ENCODE measurements around the gene ZNF497. TPM values are rescaled to one million over a fixed set of nuclear protein-coding genes. Genes with fewer than 3 reads are reported as not detected.
"Not testable (repeated sequence)": the region's sequence is repeated elsewhere in the genome, so short reads cannot be mapped to it uniquely, and the experiment has no call there.

Gene ZNF497
- total RNA-seq, 1 experiment from 2014 or later = 1.7 TPM

DNA sequence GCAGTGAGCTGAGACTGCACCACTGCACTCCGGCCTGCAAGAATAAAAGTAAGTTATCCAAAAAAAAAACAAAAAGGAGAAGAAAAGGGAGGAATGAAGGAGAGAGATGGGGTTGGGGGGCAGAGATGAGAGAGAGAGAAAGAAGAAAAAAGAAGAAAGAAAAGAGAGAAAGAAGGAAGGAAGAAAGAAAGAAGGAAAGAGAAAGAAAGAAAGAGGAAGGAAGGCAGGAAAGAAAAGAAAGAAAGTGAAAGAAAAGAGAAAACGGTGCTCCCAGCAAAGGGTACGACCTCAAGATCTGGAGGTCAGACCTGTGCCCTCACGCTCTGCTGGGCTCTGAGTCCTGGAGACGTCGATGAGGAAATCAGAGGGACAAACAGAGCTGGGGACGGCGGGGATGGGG is 13.0 kb downstream of the ZNF497 start (continued):
- TF ChIP-seq IRF2 (CRISPR knock-in tag; IDR thresholded peaks at IDR 0.05; ENCODE audit: borderline replicate concordance, low read depth) = no peak

DNA sequence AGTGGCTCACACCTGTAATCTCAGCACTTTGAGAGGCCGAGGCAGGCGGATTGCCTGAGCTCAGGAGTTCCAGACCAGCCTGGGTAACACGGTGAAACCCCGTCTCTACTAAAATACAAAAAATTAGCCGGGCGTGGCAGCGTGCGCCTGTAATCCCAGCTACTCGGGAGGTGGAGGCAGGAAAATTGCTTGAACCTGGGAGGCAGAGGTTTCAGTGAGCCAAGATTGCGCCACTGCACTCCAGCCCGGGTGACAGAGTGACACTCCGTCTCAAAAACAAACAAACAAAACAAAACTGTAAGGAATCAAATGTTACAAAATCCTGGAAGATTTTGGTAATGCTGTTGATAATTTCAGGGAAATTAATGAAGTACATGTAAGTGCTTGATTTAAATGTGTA is 14.5 kb downstream of the ZNF497 start:
- Mint-ChIP-seq H3K4me3 (peak overlapping the region; percentile 93), H3K27me3 (ENCODE audit: low read depth) (peaks cover 54% of the 10 kb centered on the region)
- CTCF ChIA-PET = interaction anchor here (0.7 to 3.2 kb wide), 7 partner anchors 9 to 166 kb away, joined by 3 to 22 read pairs (median 7); partner anchors contain the start of genes ZNF497 and ZNF8
- not testable (repeated sequence) for ATAC-seq; H3K4me1 Mint-ChIP-seq; H3K36me3 Mint-ChIP-seq; H3K9me3 Mint-ChIP-seq; H3K27ac Mint-ChIP-seq; DNase-seq (ENCODE audit: low spot score)
- POLR2A ChIA-PET = interaction anchor here (2.9 kb wide), 1 partner anchor 15 kb away, joined by 25 read pairs; the partner anchor contains the start of gene ZNF497

DNA sequence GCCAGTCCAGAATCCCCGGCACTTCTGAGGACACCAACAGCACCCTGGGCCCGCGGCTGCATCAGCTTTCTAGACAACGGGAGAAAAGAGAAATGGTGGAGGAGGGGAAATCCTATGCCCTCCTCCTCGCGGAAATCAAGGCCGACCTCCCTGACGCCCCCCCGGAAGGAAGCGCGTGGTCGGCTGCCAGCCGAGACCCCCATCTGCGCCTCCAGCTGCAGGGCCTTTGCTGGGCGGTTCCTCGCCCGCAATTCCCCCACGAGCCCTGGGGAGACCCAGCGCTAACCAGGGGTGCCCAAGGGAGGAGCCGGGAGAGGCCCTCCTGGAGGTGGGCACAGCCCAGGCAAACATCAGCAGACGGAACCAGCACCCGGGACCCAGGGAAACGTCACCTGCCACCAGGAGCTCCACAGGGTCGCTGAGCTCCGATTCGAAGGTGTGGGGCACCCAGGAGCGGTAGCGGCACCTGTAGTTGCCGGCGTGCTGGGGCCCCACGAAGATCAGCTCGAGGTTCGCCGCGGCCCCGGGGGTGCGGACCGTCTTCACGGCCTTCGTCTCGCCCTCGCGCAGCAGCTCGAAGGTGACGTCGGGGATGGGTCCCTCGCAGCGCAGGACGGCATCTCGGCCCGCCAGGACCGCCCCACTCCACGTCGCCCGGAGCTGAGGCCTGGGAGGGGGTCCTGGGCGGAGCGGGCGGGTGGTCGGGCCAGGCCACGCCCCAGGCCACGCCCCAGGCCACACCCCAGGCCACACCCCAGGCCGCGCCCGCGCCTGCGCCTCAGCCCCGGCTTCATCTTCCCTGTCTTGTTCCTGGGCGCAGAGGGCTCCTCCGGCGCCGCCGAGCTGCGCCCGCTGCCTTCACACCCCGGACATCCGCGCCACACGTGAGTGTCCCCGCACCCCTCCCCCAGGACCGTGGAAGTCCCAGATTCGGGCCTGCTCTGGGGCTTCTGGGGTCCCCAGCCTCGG is 15.3 kb downstream of the ZNF497 start:
- DNase-seq (ENCODE audit: low spot score) = peak; percentile 67
- peak overlapping the region; percentile 93 for H3K4me3 Mint-ChIP-seq
- POLR2A ChIA-PET = interaction anchor here (2.9 kb wide), 1 partner anchor 16 kb away, joined by 25 read pairs; the partner anchor contains the start of gene ZNF497
- no peaks in the 10 kb centered on the region for H3K36me3 Mint-ChIP-seq
- peaks cover 3% of the 10 kb centered on the region; the same call in 1 of the 2 replicates for H3K4me1 Mint-ChIP-seq
- H3K27ac Mint-ChIP-seq = no peak overlapping the region
- H3K27me3 Mint-ChIP-seq (ENCODE audit: low read depth) = peaks cover 57% of the 10 kb centered on the region
- CTCF ChIA-PET = interaction anchor here (0.6 to 3.2 kb wide), 10 partner anchors 8 to 167 kb away, joined by 3 to 22 read pairs (median 5); partner anchors contain the start of genes ZNF497, ZNF8 and ZSCAN22
- peak; percentile 96 for ATAC-seq
- no peaks in the 10 kb centered on the region; the same call in 1 of the 2 replicates for H3K9me3 Mint-ChIP-seq
- TF ChIP-seq, protein P1, sequence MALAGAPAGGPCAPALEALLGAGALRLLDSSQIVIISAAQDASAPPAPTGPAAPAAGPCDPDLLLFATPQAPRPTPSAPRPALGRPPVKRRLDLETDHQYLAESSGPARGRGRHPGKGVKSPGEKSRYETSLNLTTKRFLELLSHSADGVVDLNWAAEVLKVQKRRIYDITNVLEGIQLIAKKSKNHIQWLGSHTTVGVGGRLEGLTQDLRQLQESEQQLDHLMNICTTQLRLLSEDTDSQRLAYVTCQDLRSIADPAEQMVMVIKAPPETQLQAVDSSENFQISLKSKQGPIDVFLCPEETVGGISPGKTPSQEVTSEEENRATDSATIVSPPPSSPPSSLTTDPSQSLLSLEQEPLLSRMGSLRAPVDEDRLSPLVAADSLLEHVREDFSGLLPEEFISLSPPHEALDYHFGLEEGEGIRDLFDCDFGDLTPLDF (CRISPR knock-in tag; IDR thresholded peaks at IDR 0.05) = peak; percentile 81; the same call in 1 of the 2 replicates
- TF ChIP-seq PRRX2 (CRISPR knock-in tag; IDR thresholded peaks at IDR 0.05) = no peak
- TF ChIP-seq, protein P2, sequence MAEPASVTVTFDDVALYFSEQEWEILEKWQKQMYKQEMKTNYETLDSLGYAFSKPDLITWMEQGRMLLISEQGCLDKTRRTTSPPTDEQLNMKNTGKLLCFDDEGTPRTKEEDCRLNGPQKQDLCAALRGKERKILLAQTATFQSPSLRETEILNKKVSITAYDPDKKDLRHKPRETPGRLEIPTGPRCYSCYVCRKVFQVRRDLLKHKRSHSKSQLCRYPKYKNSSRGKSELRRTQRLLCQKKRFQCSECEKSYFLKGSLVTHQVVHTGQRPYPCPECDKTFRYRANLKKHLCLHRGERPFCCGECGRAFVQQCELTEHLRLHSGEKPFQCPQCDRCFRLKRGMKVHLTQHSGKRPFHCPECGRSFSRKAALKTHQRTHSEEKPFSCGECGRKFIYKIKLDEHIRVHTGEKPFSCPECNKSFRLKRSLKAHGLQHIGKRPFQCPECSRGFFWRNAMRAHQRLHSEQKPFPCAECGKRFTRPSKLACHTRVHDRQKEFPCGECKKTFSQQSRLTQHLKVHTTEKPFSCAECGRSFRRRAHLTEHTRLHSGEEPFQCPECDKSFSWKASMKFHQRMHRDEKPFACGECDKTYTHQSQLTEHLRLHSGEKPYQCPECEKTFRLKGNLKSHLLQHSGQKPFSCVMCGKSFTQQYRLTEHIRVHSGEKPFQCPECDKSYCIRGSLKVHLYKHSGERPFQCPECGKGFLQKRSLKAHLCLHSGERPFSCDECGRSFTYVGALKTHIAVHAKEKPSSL (CRISPR knock-in tag; conservative IDR thresholded peaks at IDR 0.05) = no peak
- TF ChIP-seq, protein P3, sequence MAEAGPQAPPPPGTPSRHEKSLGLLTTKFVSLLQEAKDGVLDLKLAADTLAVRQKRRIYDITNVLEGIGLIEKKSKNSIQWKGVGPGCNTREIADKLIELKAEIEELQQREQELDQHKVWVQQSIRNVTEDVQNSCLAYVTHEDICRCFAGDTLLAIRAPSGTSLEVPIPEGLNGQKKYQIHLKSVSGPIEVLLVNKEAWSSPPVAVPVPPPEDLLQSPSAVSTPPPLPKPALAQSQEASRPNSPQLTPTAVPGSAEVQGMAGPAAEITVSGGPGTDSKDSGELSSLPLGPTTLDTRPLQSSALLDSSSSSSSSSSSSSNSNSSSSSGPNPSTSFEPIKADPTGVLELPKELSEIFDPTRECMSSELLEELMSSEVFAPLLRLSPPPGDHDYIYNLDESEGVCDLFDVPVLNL (CRISPR knock-in tag; IDR thresholded peaks at IDR 0.05; ENCODE audit: borderline replicate concordance, low read depth) = no peak
- TF ChIP-seq TP53 (CRISPR knock-in tag; IDR thresholded peaks at IDR 0.05) = peak; percentile 52; the same call in 1 of the 2 replicates
- no peak for TF ChIP-seq SMAD4 (CRISPR knock-in tag; IDR thresholded peaks at IDR 0.05)
- TF ChIP-seq NR1H2 (CRISPR knock-in tag; IDR thresholded peaks at IDR 0.05) = no peak
- TF ChIP-seq, protein P4, sequence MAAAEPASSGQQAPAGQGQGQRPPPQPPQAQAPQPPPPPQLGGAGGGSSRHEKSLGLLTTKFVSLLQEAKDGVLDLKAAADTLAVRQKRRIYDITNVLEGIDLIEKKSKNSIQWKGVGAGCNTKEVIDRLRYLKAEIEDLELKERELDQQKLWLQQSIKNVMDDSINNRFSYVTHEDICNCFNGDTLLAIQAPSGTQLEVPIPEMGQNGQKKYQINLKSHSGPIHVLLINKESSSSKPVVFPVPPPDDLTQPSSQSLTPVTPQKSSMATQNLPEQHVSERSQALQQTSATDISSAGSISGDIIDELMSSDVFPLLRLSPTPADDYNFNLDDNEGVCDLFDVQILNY (CRISPR knock-in tag; IDR thresholded peaks at IDR 0.05) = peak; percentile 38; the same call in 1 of the 2 replicates
- TF ChIP-seq, protein P5, sequence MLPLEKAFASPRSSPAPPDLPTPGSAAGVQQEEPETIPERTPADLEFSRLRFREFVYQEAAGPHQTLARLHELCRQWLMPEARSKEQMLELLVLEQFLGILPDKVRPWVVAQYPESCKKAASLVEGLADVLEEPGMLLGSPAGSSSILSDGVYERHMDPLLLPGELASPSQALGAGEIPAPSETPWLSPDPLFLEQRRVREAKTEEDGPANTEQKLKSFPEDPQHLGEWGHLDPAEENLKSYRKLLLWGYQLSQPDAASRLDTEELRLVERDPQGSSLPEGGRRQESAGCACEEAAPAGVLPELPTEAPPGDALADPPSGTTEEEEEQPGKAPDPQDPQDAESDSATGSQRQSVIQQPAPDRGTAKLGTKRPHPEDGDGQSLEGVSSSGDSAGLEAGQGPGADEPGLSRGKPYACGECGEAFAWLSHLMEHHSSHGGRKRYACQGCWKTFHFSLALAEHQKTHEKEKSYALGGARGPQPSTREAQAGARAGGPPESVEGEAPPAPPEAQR (CRISPR knock-in tag; IDR thresholded peaks at IDR 0.05) = no peak
- TF ChIP-seq ZNF423 (CRISPR knock-in tag; IDR thresholded peaks at IDR 0.05) = peak; percentile 59
- TF ChIP-seq FOXK1 (CRISPR knock-in tag; IDR thresholded peaks at IDR 0.05) = 0 out of 2 replicates have a peak, but pooled peaks have one; percentile 32
- TF ChIP-seq, protein P6, sequence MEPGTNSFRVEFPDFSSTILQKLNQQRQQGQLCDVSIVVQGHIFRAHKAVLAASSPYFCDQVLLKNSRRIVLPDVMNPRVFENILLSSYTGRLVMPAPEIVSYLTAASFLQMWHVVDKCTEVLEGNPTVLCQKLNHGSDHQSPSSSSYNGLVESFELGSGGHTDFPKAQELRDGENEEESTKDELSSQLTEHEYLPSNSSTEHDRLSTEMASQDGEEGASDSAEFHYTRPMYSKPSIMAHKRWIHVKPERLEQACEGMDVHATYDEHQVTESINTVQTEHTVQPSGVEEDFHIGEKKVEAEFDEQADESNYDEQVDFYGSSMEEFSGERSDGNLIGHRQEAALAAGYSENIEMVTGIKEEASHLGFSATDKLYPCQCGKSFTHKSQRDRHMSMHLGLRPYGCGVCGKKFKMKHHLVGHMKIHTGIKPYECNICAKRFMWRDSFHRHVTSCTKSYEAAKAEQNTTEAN (CRISPR knock-in tag; IDR thresholded peaks at IDR 0.05) = peak; percentile 71; the same call in 1 of the 2 replicates
- no peak for TF ChIP-seq CREB1 (CRISPR knock-in tag; IDR thresholded peaks at IDR 0.05)
- no peak for TF ChIP-seq ZNF263 (CRISPR knock-in tag; IDR thresholded peaks at IDR 0.05; ENCODE audit: low read depth)
- TF ChIP-seq, protein P7, sequence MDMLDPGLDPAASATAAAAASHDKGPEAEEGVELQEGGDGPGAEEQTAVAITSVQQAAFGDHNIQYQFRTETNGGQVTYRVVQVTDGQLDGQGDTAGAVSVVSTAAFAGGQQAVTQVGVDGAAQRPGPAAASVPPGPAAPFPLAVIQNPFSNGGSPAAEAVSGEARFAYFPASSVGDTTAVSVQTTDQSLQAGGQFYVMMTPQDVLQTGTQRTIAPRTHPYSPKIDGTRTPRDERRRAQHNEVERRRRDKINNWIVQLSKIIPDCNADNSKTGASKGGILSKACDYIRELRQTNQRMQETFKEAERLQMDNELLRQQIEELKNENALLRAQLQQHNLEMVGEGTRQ (CRISPR knock-in tag; IDR thresholded peaks at IDR 0.05) = peak; percentile 18; the same call in 1 of the 2 replicates
- peak; percentile 24; the same call in 1 of the 2 replicates for TF ChIP-seq NFYB (CRISPR knock-in tag; conservative IDR thresholded peaks at IDR 0.05; ENCODE audit: low read depth)
